GM12878 (cell line): ENCODE results near the gene PREX1. TPM values are rescaled to one million over a fixed set of nuclear protein-coding genes. Genes with fewer than 3 reads are reported as not detected.
A peak's percentile ranks its signal among the peaks of the same experiment; 100 is the strongest.

Experiments
- ATAC-seq: fragments of 200-7000 bp; cut with Tn5 transposase; 3 replicates; pipeline ENCODE4 v1.9.1; 2020; ENCODE audit warnings: mild to moderate bottlenecking, moderate library complexity
- BruUV-seq: library from RNA; stranded (reverse); fragments of 400-500 nt; replicated peaks from 2 replicates; lab custom pipeline; 2021; lab: Mats Ljungman, UMichigan
- CTCF ChIA-PET: fragments of 300-600 bp; sonication (Branson Sonifier 250); formaldehyde crosslinking; extraction: SDS; loops from one replicate; lab custom pipeline; 2021; ENCODE audit warnings: inconsistent platforms; lab: Yijun Ruan, JAX
- POLR2A ChIA-PET: fragments of 350-600 bp; formaldehyde crosslinking; extraction: SDS; loops from one replicate; lab custom pipeline; 2021; ENCODE audit warnings: inconsistent platforms; lab: Charles Lee
- RAD21 ChIA-PET: fragments of 300-600 bp; sonication (Branson Sonifier 250); formaldehyde crosslinking; loops from one replicate; lab custom pipeline; 2023; ENCODE audit warnings: antibody characterized with exemption; ENCODE audit not compliant: unreplicated experiment; lab: Charles Lee
- SMC1A ChIA-PET: fragments of 300-600 bp; sonication (Branson Sonifier 250); formaldehyde crosslinking; loops from one replicate; lab custom pipeline; 2023; ENCODE audit not compliant: unreplicated experiment, uncharacterized antibody; lab: Charles Lee
- DNase-seq: peaks from one replicate; pipeline ENCODE4 v3.0.0-alpha.2; 2011; ENCODE audit warnings: low read depth, low spot score
- FAIRE-seq: peaks from 3 replicates; lab custom pipeline; 2011; peaks lifted over from hg19 to GRCh38; lab: Jason Lieb, UNC
- H2AFZ ChIP-seq: 2 replicates; pipeline ENCODE4 v1.6.0; 2011; ENCODE audit warnings: low read depth, low read length, control low read depth; ENCODE audit not compliant: control insufficient read depth
- H3K27ac ChIP-seq: 2 replicates; pipeline ENCODE4 v1.5.1; 2011; ENCODE audit warnings: control low read depth; ENCODE audit not compliant: control insufficient read depth, insufficient read depth
- H3K27me3 ChIP-seq, 2 experiments: replicated peaks in 1 of 2; 2 replicates each; pipeline versions ENCODE4 v1.6.0 to v1.6.1; 2011; ENCODE audit warnings: low read length in 1 of 2; ENCODE audit not compliant: control insufficient read depth in 2 of 2, insufficient read depth in 2 of 2
- H3K36me3 ChIP-seq, 2 experiments: 2 replicates each; pipeline ENCODE4 v1.5.1; 2011; ENCODE audit warnings: low read length in 1 of 2; ENCODE audit not compliant: control insufficient read depth in 2 of 2, insufficient read depth in 2 of 2
- H3K4me1 ChIP-seq: 2 replicates; pipeline ENCODE4 v1.6.1; 2011; ENCODE audit warnings: mild to moderate bottlenecking, low read length, moderate library complexity, mixed read lengths; ENCODE audit not compliant: control insufficient read depth, insufficient read depth
- H3K4me2 ChIP-seq: 2 replicates; pipeline ENCODE4 v1.6.0; 2011; ENCODE audit warnings: control low read depth; ENCODE audit not compliant: control insufficient read depth, insufficient read depth
- H3K4me3 ChIP-seq: fragments of 200-600 bp; sonication (generic); 2 replicates; pipeline ENCODE4 v1.5.1; 2016
- H3K79me2 ChIP-seq: 2 replicates; pipeline ENCODE4 v1.6.0; 2011; ENCODE audit warnings: low read length; ENCODE audit not compliant: control insufficient read depth, insufficient read depth
- H3K9ac ChIP-seq: 2 replicates; pipeline ENCODE4 v1.8.0; 2011; ENCODE audit warnings: low read length, control low read depth, mixed read lengths; ENCODE audit not compliant: control insufficient read depth, insufficient read depth
- H3K9me3 ChIP-seq: replicated peaks from 3 replicates; pipeline ENCODE4 v1.5.1; 2011; ENCODE audit warnings: mild to moderate bottlenecking, low read length; ENCODE audit not compliant: control insufficient read depth, insufficient read depth
- H4K20me1 ChIP-seq: 2 replicates; pipeline ENCODE4 v1.6.0; 2011; ENCODE audit not compliant: control insufficient read depth, insufficient read depth
- ASH2L ChIP-seq: fragments of 300-600, 200-600 bp; sonication (generic); IDR thresholded peaks from 2 replicates; pipeline ENCODE4 v1.6.1; 2017; ENCODE audit warnings: low read depth, mild to moderate bottlenecking, borderline replicate concordance
- CREB1 ChIP-seq: IDR thresholded peaks from 2 replicates; pipeline ENCODE4 v1.6.1; 2012; ENCODE audit warnings: low read depth, mild to moderate bottlenecking, inconsistent platforms
- FOXM1 ChIP-seq: IDR thresholded peaks from 2 replicates; pipeline ENCODE4 v1.6.1; 2012; ENCODE audit warnings: low read depth, mild to moderate bottlenecking, inconsistent platforms, low read length, moderate library complexity
- GATAD2B ChIP-seq: fragments of 450-650 bp; conservative IDR thresholded peaks from 2 replicates; pipeline ENCODE4 v1.6.1; 2017; ENCODE audit warnings: low read depth, mild to moderate bottlenecking, moderate library complexity
- MYB ChIP-seq: fragments of 150-350 bp; IDR thresholded peaks from 2 replicates; pipeline ENCODE4 v1.6.1; 2014; ENCODE audit warnings: mild to moderate bottlenecking, low read depth, low read length, borderline replicate concordance
- NFIC ChIP-seq: IDR thresholded peaks from 2 replicates; pipeline ENCODE4 v1.6.1; 2012; ENCODE audit warnings: low read depth, mild to moderate bottlenecking, inconsistent platforms, low read length, moderate library complexity
- PML ChIP-seq: IDR thresholded peaks from 2 replicates; pipeline ENCODE4 v1.6.1; 2012; ENCODE audit warnings: low read length, inconsistent platforms
- POLR2A ChIP-seq: IDR thresholded peaks from 2 replicates; pipeline ENCODE4 v1.6.1; 2011; ENCODE audit warnings: low read depth, mild to moderate bottlenecking, low read length
- RAD21 ChIP-seq: IDR thresholded peaks from 2 replicates; pipeline ENCODE4 v1.6.1; 2011; ENCODE audit warnings: mild to moderate bottlenecking, low read depth, low read length, moderate library complexity; ENCODE audit not compliant: insufficient read depth
- SIN3A ChIP-seq: IDR thresholded peaks from 2 replicates; pipeline ENCODE4 v1.6.1; 2012; ENCODE audit warnings: low read depth, low read length, improper control_type of control experiment
- SIX5 ChIP-seq: IDR thresholded peaks from 2 replicates; pipeline ENCODE4 v1.6.1; 2011; ENCODE audit warnings: mild to moderate bottlenecking, low read depth, low read length, moderate library complexity; ENCODE audit not compliant: severe bottlenecking
- SMAD5 ChIP-seq: IDR thresholded peaks from 2 replicates; pipeline ENCODE4 v1.6.1; 2016; ENCODE audit warnings: antibody characterized with exemption, low read depth
- whole genome bisulfite sequencing: methylation state at CpG from one replicate; pipeline ENCODE4 v1.1.6; 2016; ENCODE audit warnings: low lambda C conversion rate; ENCODE audit not compliant: insufficient replicate concordance, insufficient coverage; ENCODE audit errors: missing lambda C conversion rate; 5-methylcytosine and 5-hydroxymethylcytosine counted together
- in situ Hi-C: fragments of 300-500 bp; cut with MboI; formaldehyde crosslinking; loops from 9 replicates; pipeline ENCODE4 v1.14.3; 2018; ENCODE audit warnings: mixed read lengths
- intact Hi-C: fragments of 100-400 bp; cut with micrococcal nuclease; formaldehyde crosslinking; loops from one replicate; pipeline ENCODE4 v1.14.2; 2022; ENCODE audit not compliant: unreplicated experiment
- polyA plus RNA-seq, 11 experiments: library from polyadenylated mRNA; depleted of rRNA in 4 of 11; unstranded in 6 of 11; stranded (reverse) in 5 of 11; fragments of >200 nt; fragmentation: Nextera tagmentation in 4 of 11; fragmentation: Illumina TruSeq in 1 of 11; extraction: Ambion mirVana in 4 of 11; extraction: Trizol in 1 of 11; gene quantifications; 1 replicate in 1 of 11; 2 replicates in 10 of 11; pipeline versions ENCODE4 v1.2.1 to v1.2.3, GENCODE V29; 2011 to 2016; ENCODE audit warnings: inconsistent platforms in 2 of 11, missing spikeins in 2 of 11, low read depth in 1 of 11
- total RNA-seq, 4 experiments: library from RNA; depleted of rRNA in 3 of 4; stranded (reverse); fragments of >200 nt in 3 of 4; fragmentation: Illumina TruSeq in 1 of 4; extraction: Trizol in 1 of 4; gene quantifications; 2 replicates each; pipeline versions ENCODE4 v1.2.1 to v1.2.3, GENCODE V29; 2013 to 2021
- TF ChIP-seq, protein P1 (sequence below): IDR thresholded peaks from 2 replicates; pipeline ENCODE4 v1.6.1; 2012; ENCODE audit warnings: low read depth, low read length, improper control_type of control experiment
- TF ChIP-seq, protein P2 (sequence below): IDR thresholded peaks from 2 replicates; pipeline ENCODE4 v1.6.1; 2011; ENCODE audit warnings: mild to moderate bottlenecking, low read depth, low read length, moderate library complexity; ENCODE audit not compliant: insufficient replicate concordance
- TF ChIP-seq, protein P3 (sequence below): fragments of 450-650 bp; IDR thresholded peaks from 2 replicates; pipeline ENCODE4 v1.6.1; 2017; ENCODE audit warnings: antibody characterized with exemption, mild to moderate bottlenecking, moderate library complexity
- TF ChIP-seq, protein P4 (sequence below): IDR thresholded peaks from 2 replicates; pipeline ENCODE4 v1.6.1; 2012; ENCODE audit warnings: low read length, inconsistent platforms

Gene PREX1
- total and polyA plus RNA-seq, 10 of the 15 experiments (the other 5 are each of a cell fraction or from before 2014, with no cell fraction given) = 2.6 to 114 (median 38.9) TPM

DNA sequence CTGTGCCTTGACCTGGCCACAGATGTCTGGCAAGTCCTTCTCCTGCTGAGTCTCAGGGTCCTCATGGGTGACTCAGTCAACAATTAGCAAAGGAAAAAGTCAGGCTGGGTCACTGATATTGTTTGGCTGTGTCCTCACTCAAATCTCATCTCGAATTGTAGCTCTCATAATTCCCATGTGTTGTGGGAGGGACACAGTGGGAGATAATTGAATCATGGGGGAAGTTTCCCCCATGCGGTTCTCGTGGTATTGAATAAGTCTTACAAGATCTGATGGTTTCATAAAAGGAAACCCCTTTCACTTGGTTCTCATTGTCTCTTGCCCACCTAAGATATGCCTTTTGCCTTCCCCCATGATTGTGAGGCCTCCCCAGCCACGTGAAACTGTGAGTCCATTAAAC lies 45.7 kb downstream of the PREX1 start (continued):
- no peak for TF ChIP-seq MYB
- no peak for TF ChIP-seq POLR2A
- TF ChIP-seq, protein P1, sequence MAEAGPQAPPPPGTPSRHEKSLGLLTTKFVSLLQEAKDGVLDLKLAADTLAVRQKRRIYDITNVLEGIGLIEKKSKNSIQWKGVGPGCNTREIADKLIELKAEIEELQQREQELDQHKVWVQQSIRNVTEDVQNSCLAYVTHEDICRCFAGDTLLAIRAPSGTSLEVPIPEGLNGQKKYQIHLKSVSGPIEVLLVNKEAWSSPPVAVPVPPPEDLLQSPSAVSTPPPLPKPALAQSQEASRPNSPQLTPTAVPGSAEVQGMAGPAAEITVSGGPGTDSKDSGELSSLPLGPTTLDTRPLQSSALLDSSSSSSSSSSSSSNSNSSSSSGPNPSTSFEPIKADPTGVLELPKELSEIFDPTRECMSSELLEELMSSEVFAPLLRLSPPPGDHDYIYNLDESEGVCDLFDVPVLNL = no peak
- TF ChIP-seq NFIC = peak; percentile 20; the same call in 1 of the 2 replicates
- TF ChIP-seq CREB1 = no peak
- no peak for TF ChIP-seq SMAD5
- TF ChIP-seq PML = no peak
- TF ChIP-seq FOXM1 = peak; percentile 18; the same call in 1 of the 2 replicates

DNA sequence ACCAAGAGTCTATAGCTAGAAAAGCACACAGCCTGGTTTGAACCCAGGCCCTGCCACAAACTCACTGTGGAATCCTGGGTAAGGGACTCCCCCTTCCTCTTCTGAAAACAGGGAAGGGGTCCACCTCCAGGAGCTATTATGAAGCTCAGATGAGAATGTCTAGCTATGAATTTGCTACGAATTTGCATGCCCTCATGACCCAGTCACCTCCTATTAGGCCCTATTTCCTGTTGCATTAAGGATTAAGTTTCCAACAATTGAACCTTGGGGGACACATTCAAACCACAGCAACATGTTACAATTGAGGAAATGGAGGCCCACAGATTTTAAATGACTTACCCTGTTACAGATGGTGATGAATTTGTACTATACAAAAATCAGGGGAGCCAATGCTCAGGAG lies 46.2 kb downstream of the PREX1 start:
- in situ Hi-C loops (no loop called here), intact Hi-C loops (no loop called here)
- Histone ChIP-seq H3K9ac (peak overlapping the region; percentile 77), H3K4me1 (peaks cover 57% of the 10 kb centered on the region), H3K4me3 (peak overlapping the region; percentile 37; the same call in 1 of the 2 replicates), H4K20me1 (no peaks in the 10 kb centered on the region), H3K4me2 (peak overlapping the region; percentile 95), H2AFZ (no peak overlapping the region), H3K27me3 (no peaks in the 10 kb centered on the region), H3K27ac (peak overlapping the region; percentile 83), H3K79me2 (peaks cover 100% of the 10 kb centered on the region), H3K9me3 (peaks cover 19% of the 10 kb centered on the region), H3K36me3 (peaks cover 5 to 19% of the 10 kb centered on the region in 2 experiments)
- no peak for FAIRE-seq
- SMC1A ChIA-PET = interaction anchor here (0.7 to 2.3 kb wide), 12 partner anchors 8 to 124 kb away, joined by 3 to 9 read pairs (median 4); partner anchors contain the start of gene PREX1
- WGBS = 0% methylated on average over 1 of the region's 1 CpG
- no TSS peak for BruUV-seq
- POLR2A ChIA-PET = interaction anchor here (0.6 to 1.0 kb wide), 3 partner anchors 19 to 41 kb away, joined by 3 to 5 read pairs (median 3); no protein-coding TSS in a partner anchor
- RAD21 ChIA-PET = interaction anchor here (0.9 to 2.2 kb wide), 5 partner anchors 8 to 69 kb away, joined by 3 to 14 read pairs (median 3); no protein-coding TSS in a partner anchor
- ATAC-seq = peak; percentile 8; the same call in 2 of the 3 replicates
- CTCF ChIA-PET = interaction anchor here (1.3 to 1.9 kb wide), 3 partner anchors 46 to 124 kb away, joined by 3 to 4 read pairs (median 4); no protein-coding TSS in a partner anchor
- DNase-seq = no peak
- TF ChIP-seq, protein P2, sequence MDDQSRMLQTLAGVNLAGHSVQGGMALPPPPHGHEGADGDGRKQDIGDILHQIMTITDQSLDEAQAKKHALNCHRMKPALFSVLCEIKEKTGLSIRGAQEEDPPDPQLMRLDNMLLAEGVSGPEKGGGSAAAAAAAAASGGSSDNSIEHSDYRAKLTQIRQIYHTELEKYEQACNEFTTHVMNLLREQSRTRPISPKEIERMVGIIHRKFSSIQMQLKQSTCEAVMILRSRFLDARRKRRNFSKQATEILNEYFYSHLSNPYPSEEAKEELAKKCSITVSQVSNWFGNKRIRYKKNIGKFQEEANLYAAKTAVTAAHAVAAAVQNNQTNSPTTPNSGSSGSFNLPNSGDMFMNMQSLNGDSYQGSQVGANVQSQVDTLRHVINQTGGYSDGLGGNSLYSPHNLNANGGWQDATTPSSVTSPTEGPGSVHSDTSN = no peak
- TF ChIP-seq, protein P3, sequence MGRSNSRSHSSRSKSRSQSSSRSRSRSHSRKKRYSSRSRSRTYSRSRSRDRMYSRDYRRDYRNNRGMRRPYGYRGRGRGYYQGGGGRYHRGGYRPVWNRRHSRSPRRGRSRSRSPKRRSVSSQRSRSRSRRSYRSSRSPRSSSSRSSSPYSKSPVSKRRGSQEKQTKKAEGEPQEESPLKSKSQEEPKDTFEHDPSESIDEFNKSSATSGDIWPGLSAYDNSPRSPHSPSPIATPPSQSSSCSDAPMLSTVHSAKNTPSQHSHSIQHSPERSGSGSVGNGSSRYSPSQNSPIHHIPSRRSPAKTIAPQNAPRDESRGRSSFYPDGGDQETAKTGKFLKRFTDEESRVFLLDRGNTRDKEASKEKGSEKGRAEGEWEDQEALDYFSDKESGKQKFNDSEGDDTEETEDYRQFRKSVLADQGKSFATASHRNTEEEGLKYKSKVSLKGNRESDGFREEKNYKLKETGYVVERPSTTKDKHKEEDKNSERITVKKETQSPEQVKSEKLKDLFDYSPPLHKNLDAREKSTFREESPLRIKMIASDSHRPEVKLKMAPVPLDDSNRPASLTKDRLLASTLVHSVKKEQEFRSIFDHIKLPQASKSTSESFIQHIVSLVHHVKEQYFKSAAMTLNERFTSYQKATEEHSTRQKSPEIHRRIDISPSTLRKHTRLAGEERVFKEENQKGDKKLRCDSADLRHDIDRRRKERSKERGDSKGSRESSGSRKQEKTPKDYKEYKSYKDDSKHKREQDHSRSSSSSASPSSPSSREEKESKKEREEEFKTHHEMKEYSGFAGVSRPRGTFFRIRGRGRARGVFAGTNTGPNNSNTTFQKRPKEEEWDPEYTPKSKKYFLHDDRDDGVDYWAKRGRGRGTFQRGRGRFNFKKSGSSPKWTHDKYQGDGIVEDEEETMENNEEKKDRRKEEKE = no peak
- TF ChIP-seq ASH2L (0 out of 2 replicates have a peak, but pooled peaks have one; percentile 15), SIN3A (no peak), NFIC (peak; percentile 46; the same call in 1 of the 2 replicates), GATAD2B (no peak), SIX5 (no peak), RAD21 (peak; percentile 14; the same call in 1 of the 2 replicates)
- TF ChIP-seq, protein P4, sequence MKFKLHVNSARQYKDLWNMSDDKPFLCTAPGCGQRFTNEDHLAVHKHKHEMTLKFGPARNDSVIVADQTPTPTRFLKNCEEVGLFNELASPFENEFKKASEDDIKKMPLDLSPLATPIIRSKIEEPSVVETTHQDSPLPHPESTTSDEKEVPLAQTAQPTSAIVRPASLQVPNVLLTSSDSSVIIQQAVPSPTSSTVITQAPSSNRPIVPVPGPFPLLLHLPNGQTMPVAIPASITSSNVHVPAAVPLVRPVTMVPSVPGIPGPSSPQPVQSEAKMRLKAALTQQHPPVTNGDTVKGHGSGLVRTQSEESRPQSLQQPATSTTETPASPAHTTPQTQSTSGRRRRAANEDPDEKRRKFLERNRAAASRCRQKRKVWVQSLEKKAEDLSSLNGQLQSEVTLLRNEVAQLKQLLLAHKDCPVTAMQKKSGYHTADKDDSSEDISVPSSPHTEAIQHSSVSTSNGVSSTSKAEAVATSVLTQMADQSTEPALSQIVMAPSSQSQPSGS = no peak
